Left lung (tissue), 10 donors: ENCODE data around the gene CPT1B. TPM values are rescaled to one million over a fixed set of nuclear protein-coding genes. Genes with fewer than 3 reads are reported as not detected.
A peak's percentile ranks its signal among the peaks of the same experiment; 100 is the strongest.

ENCODE experiments used
- ATAC-seq: fragments of 200-7000 bp; cut with Tn5 transposase; one replicate; pipeline ENCODE4 v1.9.1; 2020; ENCODE audit warnings: moderate library complexity
- DNase-seq, 4 donors: peaks; one replicate each; pipeline ENCODE4 v3.0.0-alpha.2; 2013 to 2020
- H3K27ac ChIP-seq, 2 donors: fragments of 200-600 bp; sonication (generic) in 1 of 2; one replicate each; pipeline versions ENCODE4 v1.5.0 to v1.8.0; 2020 to 2021
- H3K27me3 ChIP-seq, 2 donors: fragments of 200-600 bp; sonication (generic) in 1 of 2; one replicate each; pipeline versions ENCODE4 v1.5.0 to v1.8.0; 2020 to 2021
- H3K36me3 ChIP-seq, 2 donors: fragments of 200-600 bp; sonication (generic) in 1 of 2; one replicate each; pipeline versions ENCODE4 v1.5.0 to v1.8.0; 2020 to 2021
- H3K4me1 ChIP-seq, 2 donors: fragments of 200-600 bp; one replicate each; pipeline ENCODE4 v1.8.0; 2021
- H3K4me3 ChIP-seq, 2 donors: fragments of 200-600 bp; sonication (generic) in 1 of 2; one replicate each; pipeline versions ENCODE4 v1.5.0 to v1.8.0; 2020 to 2021; ENCODE audit warnings: mild to moderate bottlenecking in 1 of 2
- H3K9me3 ChIP-seq, 2 donors: fragments of 200-600 bp; sonication (generic) in 1 of 2; one replicate each; pipeline versions ENCODE4 v1.5.0 to v1.8.0; 2020 to 2021
- intact Hi-C, 2 donors: fragments of 100-400 bp; cut with DNase I; formaldehyde crosslinking; loops; one replicate each; pipeline versions ENCODE4 v1.11.2 to v1.14.2; 2022
- polyA plus RNA-seq, 6 donors: library from polyadenylated mRNA; unstranded; fragments of 120-200 nt; gene quantifications; one replicate each; pipeline ENCODE4 v1.2.1, GENCODE V29; 2013; ENCODE audit not compliant: insufficient read length in 6 of 6
- total RNA-seq, 2 donors: library from RNA; stranded (reverse); fragmentation: NEBNext Ultra II Directional; extraction: Animal tissue kit (Norgen Biotek cat#: 25700); gene quantifications; one replicate each; pipeline ENCODE4 v1.2.1, GENCODE V29; 2021
- TF ChIP-seq, protein P1 (sequence below), 2 donors: fragments of 200-600 bp; sonication (generic) in 1 of 2; IDR thresholded peaks; one replicate each; pipeline versions ENCODE4 v1.5.0 to v1.8.0; 2021; ENCODE audit warnings: antibody characterized with exemption in 2 of 2
- donor health status: DM: no; HTN: yes; CAD: no.
- donor health status: DM: no; HTN: no; CAD: no.

CPT1B gene
- total and polyA plus RNA-seq, 8 donors: 9.8 to 20.0 (median 13.4) TPM

DNA sequence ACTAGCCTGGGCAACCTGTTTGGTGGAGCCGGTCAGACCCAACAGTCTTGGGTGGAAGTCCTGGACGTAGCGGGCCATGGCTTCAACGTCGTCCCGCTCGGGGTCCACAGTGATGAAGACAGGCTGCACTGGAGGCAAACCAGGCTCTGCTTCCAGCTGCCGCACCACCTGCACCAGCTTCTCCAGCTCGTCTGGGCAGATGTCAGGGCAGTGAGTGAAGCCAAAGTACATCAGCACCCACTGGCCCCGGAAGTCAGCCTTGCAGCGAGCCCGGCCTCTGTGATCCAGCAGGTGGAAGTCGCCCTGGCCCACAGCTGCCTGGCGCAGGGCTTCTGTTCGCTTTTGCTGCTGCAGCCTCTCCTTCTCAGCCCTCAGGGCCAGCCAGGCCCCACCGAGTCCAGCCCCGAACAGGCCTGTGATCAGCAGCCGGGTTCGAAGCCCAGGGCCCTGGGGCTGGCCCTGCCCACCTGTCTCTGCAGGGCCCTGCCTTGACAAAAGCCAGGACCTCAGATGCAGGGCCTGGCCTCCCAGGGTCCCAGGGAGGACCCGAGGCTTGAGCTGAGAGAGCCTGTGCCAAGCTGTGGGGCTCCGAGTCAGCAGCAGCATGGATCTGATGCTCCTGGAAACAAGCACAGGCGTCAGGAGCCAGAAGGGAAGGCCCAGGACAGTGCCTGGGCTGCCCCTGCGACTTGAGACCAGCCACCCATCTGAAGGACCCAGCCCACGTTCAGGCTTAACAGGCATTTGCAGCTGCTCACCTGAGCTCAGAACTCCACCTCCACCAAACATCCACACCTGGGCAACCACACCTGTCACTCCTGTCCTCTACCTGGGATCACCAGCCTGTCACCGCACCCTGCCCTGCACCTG is 54.2 kb downstream of the CPT1B start:
- ATAC-seq (no peak), DNase-seq (peak in 1 of 4 donors; percentile 79)
- peak overlapping the region; percentile 85 to 86 for H3K4me3 ChIP-seq
- H3K4me1 ChIP-seq: peaks cover 19 to 43% of the 10 kb centered on the region in 2 donors
- H3K36me3 ChIP-seq: peaks cover 0 to 70% of the 10 kb centered on the region in 2 donors
- intact Hi-C loops: no loop called here
- no peaks in the 10 kb centered on the region for H3K27me3 ChIP-seq
- TF ChIP-seq, protein P1, sequence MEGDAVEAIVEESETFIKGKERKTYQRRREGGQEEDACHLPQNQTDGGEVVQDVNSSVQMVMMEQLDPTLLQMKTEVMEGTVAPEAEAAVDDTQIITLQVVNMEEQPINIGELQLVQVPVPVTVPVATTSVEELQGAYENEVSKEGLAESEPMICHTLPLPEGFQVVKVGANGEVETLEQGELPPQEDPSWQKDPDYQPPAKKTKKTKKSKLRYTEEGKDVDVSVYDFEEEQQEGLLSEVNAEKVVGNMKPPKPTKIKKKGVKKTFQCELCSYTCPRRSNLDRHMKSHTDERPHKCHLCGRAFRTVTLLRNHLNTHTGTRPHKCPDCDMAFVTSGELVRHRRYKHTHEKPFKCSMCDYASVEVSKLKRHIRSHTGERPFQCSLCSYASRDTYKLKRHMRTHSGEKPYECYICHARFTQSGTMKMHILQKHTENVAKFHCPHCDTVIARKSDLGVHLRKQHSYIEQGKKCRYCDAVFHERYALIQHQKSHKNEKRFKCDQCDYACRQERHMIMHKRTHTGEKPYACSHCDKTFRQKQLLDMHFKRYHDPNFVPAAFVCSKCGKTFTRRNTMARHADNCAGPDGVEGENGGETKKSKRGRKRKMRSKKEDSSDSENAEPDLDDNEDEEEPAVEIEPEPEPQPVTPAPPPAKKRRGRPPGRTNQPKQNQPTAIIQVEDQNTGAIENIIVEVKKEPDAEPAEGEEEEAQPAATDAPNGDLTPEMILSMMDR (IDR thresholded peaks at IDR 0.05): no peak
- H3K27ac ChIP-seq: peak overlapping the region; percentile 99
- no peaks in the 10 kb centered on the region for H3K9me3 ChIP-seq

DNA sequence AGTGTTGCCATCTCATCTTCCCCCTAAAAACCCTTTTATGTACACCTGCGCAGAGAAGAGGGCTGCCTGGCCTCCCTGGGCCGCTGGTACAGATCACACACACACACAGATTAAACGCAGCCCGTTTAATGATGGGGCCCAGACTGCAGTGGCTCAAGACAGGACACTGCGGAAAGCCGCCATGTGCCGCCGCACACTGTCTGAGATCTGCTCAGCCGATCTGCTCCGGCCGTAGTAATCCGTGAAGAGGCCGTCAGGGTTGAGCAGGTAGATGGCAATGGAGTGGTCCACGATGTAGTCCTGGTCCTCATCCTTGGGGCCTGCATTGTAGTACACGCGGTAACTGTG is 54.8 kb downstream of the CPT1B start:
- no peak for ATAC-seq
- Histone ChIP-seq H3K9me3 (no peaks in the 10 kb centered on the region), H3K4me3 (no peak overlapping the region), H3K4me1 (peaks cover 19 to 37% of the 10 kb centered on the region in 2 donors), H3K27ac (no peak overlapping the region), H3K36me3 (peaks cover 0 to 70% of the 10 kb centered on the region in 2 donors), H3K27me3 (no peaks in the 10 kb centered on the region)
- TF ChIP-seq, protein P1 (IDR thresholded peaks at IDR 0.05): no peak
- DNase-seq: peak in 1 of 4 donors; percentile 63
- intact Hi-C loops: no loop called here

DNA sequence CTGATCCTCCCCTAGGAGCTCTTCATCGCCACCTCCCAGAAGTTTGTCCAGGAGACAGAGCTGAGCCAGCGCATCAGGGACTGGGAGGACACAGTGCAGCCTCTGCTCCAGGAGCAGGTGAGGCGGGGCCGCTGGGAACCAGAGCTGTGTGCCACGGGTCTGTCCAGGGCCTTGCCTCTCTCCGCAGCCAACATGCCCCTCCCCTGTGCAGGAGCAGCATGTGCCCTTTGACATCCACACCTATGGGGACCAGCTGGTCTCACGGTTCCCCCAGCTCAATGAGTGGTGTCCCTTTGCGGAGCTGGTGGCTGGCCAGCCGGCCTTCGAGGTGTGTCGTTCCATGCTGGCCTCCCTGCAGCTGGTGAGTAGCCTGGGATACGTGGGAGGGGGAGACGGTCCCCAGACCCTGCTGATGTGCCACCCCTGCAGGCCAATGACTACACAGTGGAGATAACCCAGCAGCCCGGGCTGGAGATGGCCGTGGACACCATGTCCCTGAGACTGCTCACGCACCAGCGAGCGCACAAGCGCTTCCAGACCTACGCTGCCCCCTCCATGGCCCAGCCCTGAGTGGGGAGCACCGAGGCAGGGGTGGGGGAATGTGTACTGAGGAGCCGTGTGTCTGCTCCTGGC is 55.3 kb downstream of the CPT1B start:
- no peaks in the 10 kb centered on the region for H3K27me3 ChIP-seq
- peaks cover 19 to 32% of the 10 kb centered on the region in 2 donors for H3K4me1 ChIP-seq
- peaks cover 0 to 70% of the 10 kb centered on the region in 2 donors for H3K36me3 ChIP-seq
- TF ChIP-seq, protein P1 (IDR thresholded peaks at IDR 0.05): no peak
- H3K9me3 ChIP-seq: no peaks in the 10 kb centered on the region
- DNase-seq: peak in 1 of 4 donors; percentile 73
- intact Hi-C loops: no loop called here
- no peak overlapping the region for H3K4me3 ChIP-seq
- no peak overlapping the region for H3K27ac ChIP-seq
- no peak for ATAC-seq

DNA sequence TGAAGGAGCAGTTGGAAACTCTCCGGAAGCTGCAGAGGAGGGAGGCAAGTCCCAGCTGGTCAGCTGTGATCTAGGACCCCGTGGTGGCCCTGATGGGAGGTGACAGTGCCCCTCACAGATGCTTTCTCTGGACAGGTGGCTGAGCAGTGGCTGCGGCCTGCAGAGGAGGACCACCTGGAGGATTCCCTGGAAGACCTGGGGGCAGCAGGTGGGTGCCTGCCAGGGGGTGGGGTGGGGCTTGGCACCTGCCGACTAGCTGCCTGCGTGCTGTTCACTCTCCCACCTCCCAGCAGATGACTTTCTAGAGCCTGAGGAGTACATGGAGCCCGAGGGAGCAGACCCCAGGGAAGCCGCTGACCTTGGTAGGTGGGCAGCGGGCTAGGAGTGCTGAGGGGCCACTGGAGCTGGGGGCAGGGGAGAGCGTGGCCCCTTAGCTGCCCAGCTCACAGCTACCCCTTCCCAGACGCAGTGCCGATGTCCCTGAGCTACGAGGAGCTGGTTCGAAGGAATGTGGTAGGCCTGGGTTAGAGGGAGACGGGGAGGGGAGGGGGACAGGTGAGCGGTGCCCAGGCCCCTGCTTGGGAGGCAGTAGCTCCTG is 55.9 kb downstream of the CPT1B start:
- Histone ChIP-seq H3K27me3 (no peaks in the 10 kb centered on the region), H3K4me3 (no peak overlapping the region), H3K36me3 (peaks cover 0 to 72% of the 10 kb centered on the region in 2 donors), H3K9me3 (no peaks in the 10 kb centered on the region), H3K27ac (no peak overlapping the region), H3K4me1 (peaks cover 19 to 26% of the 10 kb centered on the region in 2 donors)
- DNase-seq: no peak
- intact Hi-C loops: no loop called here
- TF ChIP-seq, protein P1 (IDR thresholded peaks at IDR 0.05): no peak
- ATAC-seq: no peak

DNA sequence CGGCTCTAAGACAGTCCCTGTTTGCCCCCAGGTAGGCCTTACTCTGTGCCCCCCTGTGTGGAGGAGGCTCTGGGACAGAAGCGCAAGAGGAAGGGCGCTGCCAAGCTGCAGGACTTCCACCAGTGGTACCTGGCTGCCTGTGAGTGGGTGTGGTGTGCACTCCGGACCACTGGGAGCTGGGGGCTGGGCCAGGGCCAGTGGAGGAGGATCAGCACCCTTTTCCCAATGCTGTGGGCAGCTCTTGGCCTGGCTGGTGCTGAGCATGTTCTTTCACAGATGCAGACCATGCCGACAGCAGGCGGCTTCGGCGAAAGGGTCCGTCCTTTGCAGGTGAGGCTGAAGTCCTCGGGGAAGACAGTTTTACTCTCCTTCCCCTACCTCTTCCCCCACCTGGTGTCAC is 56.5 kb downstream of the CPT1B start:
- H3K27me3 ChIP-seq: no peaks in the 10 kb centered on the region
- H3K4me3 ChIP-seq: no peak overlapping the region
- DNase-seq (peak in 1 of 4 donors; percentile 58), ATAC-seq (no peak)
- H3K27ac ChIP-seq: no peak overlapping the region
- intact Hi-C loops: no loop called here
- TF ChIP-seq, protein P1 (IDR thresholded peaks at IDR 0.05): no peak
- no peaks in the 10 kb centered on the region for H3K9me3 ChIP-seq
- H3K36me3 ChIP-seq: peaks cover 0 to 77% of the 10 kb centered on the region in 2 donors
- peaks cover 15 to 20% of the 10 kb centered on the region in 2 donors for H3K4me1 ChIP-seq
